K562 (cell line): ENCODE measurements around the gene CXCL14. TPM values are rescaled to one million over a fixed set of nuclear protein-coding genes. Genes with fewer than 3 reads are reported as not detected.

Experiments used
- FOXM1 ChIP-seq, 2 experiments: fragments of 450-650 bp in 1 of 2; sonication (generic) in 1 of 2; formaldehyde crosslinking in 1 of 2; IDR thresholded peaks; 2 replicates each; pipeline versions ENCODE4 v1.6.1 to v1.9.0; 2017 to 2022; ENCODE audit warnings: low read depth in 2 of 2, mild to moderate bottlenecking in 2 of 2, missing genetic modification reagents in 1 of 2, moderate library complexity in 1 of 2
- MAZ ChIP-seq, 2 experiments: fragments of 450-650 bp in 1 of 2; sonication (generic) in 1 of 2; formaldehyde crosslinking; IDR thresholded peaks in 1 of 2; conservative IDR thresholded peaks in 1 of 2; 2 replicates each; pipeline versions ENCODE4 v1.4.0 to v1.5.0; 2020; ENCODE audit warnings: mild to moderate bottlenecking in 1 of 2, missing genetic modification reagents in 1 of 2
- NCOA6 ChIP-seq: fragments of 450-650 bp; IDR thresholded peaks from 2 replicates; pipeline ENCODE4 v1.6.1; 2017; ENCODE audit warnings: mild to moderate bottlenecking
- SIRT6 ChIP-seq: IDR thresholded peaks from one replicate; pipeline ENCODE4 v1.6.1; 2012; ENCODE audit warnings: low read depth, mild to moderate bottlenecking, control low read depth, inconsistent platforms, low read length, moderate library complexity
- STAT5B ChIP-seq: fragments of 250-450 bp; sonication (Bioruptor Pico); IDR thresholded peaks from 2 replicates; pipeline ENCODE4 v1.8.0; 2021; ENCODE audit warnings: mild to moderate bottlenecking, inconsistent platforms
- YY1 ChIP-seq, 3 experiments: IDR thresholded peaks; 2 replicates each; pipeline ENCODE4 v1.6.1; 2011; ENCODE audit warnings: low read length in 2 of 3, mild to moderate bottlenecking in 2 of 3, moderate library complexity in 2 of 3, borderline replicate concordance in 1 of 3, control low read depth in 1 of 3, low read depth in 1 of 3; ENCODE audit not compliant: insufficient read depth in 3 of 3, insufficient replicate concordance in 2 of 3, control insufficient read depth in 1 of 3, insufficient read length in 1 of 3; ENCODE audit errors: extremely low read depth in 1 of 3
- polyA plus RNA-seq, 8 experiments: library from polyadenylated mRNA; depleted of rRNA in 4 of 8; stranded (reverse) in 5 of 8; unstranded in 3 of 8; fragments of >200 nt; fragmentation: Nextera tagmentation in 2 of 8; fragmentation: Illumina TruSeq in 1 of 8; extraction: Ambion mirVana in 2 of 8; extraction: Trizol in 1 of 8; gene quantifications; 2 replicates each; pipeline versions ENCODE4 v1.2.1 to v1.2.3, GENCODE V29; 2011 to 2014; ENCODE audit warnings: inconsistent platforms in 1 of 8, missing spikeins in 1 of 8
- total RNA-seq, 7 experiments: library from RNA; depleted of rRNA in 6 of 7; stranded (reverse); fragments of >200 nt in 6 of 7; fragmentation: Illumina TruSeq in 2 of 7; extraction: Trizol in 2 of 7; gene quantifications; 2 replicates each; pipeline versions ENCODE4 v1.2.1 to v1.2.3, GENCODE V29; 2011 to 2021; ENCODE audit warnings: low replicate concordance in 1 of 7
- TF ChIP-seq, protein P1 (sequence below), 2 experiments: fragments of 450-650 bp in 1 of 2; IDR thresholded peaks; 2 replicates each; pipeline ENCODE4 v1.6.1; 2011 to 2017; ENCODE audit warnings: low read depth in 2 of 2, antibody characterized with exemption in 1 of 2, borderline replicate concordance in 1 of 2, low read length in 1 of 2, mild to moderate bottlenecking in 1 of 2, mixed read lengths in 1 of 2; ENCODE audit not compliant: control insufficient read depth in 1 of 2
- TF ChIP-seq, protein P2 (sequence below): fragments of 450-650 bp; formaldehyde crosslinking; IDR thresholded peaks from 2 replicates; pipeline ENCODE4 v1.4.0; 2020; ENCODE audit warnings: mild to moderate bottlenecking, moderate library complexity

CXCL14 gene
- total and polyA plus RNA-seq, 9 of the 15 experiments (the other 6 are each of a cell fraction or from before 2014, with no cell fraction given), result not detected

DNA sequence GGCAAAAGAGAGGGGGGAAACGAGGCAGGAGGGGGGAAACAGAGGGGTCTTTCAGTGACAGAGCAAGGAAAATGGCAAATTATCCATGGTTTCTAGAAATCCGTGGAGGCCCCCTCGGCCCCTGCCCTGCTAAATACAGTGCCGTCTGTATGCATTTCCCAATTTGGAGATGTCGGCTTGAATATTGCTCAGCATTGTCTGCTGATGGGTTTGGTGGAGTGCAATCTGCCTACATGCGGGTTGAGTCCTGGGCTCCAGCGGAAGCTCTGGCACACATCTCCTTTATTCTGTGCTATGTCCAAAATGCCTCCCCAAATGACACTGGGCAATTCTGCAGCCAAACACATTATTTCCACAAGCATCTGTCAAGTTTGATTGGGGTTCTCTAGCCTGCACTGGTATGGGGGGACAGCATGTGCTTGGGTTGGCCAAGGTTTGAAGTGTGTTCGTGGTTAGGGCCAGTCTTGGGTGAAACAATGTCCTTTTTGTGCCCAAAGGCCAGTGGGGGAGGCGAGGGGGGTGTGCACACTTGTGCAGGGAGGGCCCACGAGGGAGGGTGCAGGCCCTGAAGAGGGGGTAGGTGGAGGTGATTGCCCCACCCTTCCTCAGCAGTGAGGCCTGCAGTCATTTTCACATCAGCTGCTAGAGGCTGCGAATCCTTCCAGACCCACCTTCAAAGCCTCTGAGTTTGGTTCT lies 36.8 kb downstream of the CXCL14 start (continued):
- TF ChIP-seq, protein P1, sequence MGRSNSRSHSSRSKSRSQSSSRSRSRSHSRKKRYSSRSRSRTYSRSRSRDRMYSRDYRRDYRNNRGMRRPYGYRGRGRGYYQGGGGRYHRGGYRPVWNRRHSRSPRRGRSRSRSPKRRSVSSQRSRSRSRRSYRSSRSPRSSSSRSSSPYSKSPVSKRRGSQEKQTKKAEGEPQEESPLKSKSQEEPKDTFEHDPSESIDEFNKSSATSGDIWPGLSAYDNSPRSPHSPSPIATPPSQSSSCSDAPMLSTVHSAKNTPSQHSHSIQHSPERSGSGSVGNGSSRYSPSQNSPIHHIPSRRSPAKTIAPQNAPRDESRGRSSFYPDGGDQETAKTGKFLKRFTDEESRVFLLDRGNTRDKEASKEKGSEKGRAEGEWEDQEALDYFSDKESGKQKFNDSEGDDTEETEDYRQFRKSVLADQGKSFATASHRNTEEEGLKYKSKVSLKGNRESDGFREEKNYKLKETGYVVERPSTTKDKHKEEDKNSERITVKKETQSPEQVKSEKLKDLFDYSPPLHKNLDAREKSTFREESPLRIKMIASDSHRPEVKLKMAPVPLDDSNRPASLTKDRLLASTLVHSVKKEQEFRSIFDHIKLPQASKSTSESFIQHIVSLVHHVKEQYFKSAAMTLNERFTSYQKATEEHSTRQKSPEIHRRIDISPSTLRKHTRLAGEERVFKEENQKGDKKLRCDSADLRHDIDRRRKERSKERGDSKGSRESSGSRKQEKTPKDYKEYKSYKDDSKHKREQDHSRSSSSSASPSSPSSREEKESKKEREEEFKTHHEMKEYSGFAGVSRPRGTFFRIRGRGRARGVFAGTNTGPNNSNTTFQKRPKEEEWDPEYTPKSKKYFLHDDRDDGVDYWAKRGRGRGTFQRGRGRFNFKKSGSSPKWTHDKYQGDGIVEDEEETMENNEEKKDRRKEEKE (IDR thresholded peaks at IDR 0.05; ENCODE audit: borderline replicate concordance in 1 of 2, control insufficient read depth in 1 of 2, low read depth in 2 of 2, low read length in 1 of 2), result no peak
- TF ChIP-seq, protein P2, sequence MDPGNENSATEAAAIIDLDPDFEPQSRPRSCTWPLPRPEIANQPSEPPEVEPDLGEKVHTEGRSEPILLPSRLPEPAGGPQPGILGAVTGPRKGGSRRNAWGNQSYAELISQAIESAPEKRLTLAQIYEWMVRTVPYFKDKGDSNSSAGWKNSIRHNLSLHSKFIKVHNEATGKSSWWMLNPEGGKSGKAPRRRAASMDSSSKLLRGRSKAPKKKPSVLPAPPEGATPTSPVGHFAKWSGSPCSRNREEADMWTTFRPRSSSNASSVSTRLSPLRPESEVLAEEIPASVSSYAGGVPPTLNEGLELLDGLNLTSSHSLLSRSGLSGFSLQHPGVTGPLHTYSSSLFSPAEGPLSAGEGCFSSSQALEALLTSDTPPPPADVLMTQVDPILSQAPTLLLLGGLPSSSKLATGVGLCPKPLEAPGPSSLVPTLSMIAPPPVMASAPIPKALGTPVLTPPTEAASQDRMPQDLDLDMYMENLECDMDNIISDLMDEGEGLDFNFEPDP (CRISPR knock-in tag), result no peak
- TF ChIP-seq YY1 (IDR thresholded peaks at IDR 0.05; ENCODE audit: borderline replicate concordance in 1 of 3, control insufficient read depth in 1 of 3, extremely low read depth in 1 of 3, insufficient read depth in 3 of 3, insufficient read length in 1 of 3, insufficient replicate concordance in 2 of 3, low read depth in 1 of 3, low read length in 2 of 3), result no peak
- TF ChIP-seq SIRT6, result no peak
- TF ChIP-seq FOXM1 (IDR thresholded peaks at IDR 0.05; ENCODE audit: low read depth), result no peak
- no peak for TF ChIP-seq FOXM1 (CRISPR knock-in tag; IDR thresholded peaks at IDR 0.05; ENCODE audit: low read depth)
- TF ChIP-seq NCOA6, result no peak
- no peak for TF ChIP-seq MAZ (CRISPR knock-in tag; conservative IDR thresholded peaks at IDR 0.05 in 1 of 2, IDR thresholded peaks at IDR 0.05 in 1 of 2)
- no peak for TF ChIP-seq STAT5B (CRISPR knock-in tag)
